Measurements from ENCODE around the gene LCAT.
"Not testable (repeated sequence)": the region's sequence is repeated elsewhere in the genome, so short reads cannot be mapped to it uniquely, and the experiment has no call there.

Gene LCAT

DNA sequence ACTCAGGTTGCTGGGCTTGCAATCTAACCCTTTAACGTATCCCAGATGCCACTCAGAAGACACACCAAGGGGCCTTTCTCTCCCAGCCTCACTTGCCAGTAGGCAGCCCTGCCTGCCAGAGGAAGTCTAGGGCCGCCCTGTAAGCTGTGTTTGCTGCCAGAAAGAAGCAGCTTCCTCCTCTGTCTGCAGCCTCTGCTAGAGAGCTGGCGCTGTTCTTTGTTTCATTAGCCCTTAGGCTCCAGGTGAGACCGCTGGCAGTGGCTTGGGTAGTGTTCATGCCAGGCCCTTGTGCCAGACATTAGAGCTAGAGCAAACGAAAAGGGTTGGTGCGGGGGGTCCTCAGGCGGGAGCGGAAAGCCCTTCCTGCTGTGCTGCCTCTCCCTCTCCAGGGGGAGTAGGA is 21.2 kb downstream of the LCAT start:
- Mint-ChIP-seq H3K4me3 (no peak overlapping the region), H3K27ac (peak overlapping the region; percentile 11), H3K4me1 (ENCODE audit: low read depth) (peaks cover 13% of the 10 kb centered on the region), H3K36me3 (ENCODE audit: low read depth) (no peaks in the 10 kb centered on the region), H3K27me3 (ENCODE audit: low read depth) (no peaks in the 10 kb centered on the region), H3K9me3 (no peaks in the 10 kb centered on the region)

- H3K9me3 Mint-ChIP-seq, result no peaks in the 10 kb centered on the region
- no peaks in the 10 kb centered on the region for H3K27me3 Mint-ChIP-seq (ENCODE audit: low read depth)
- no peak overlapping the region for H3K4me3 Mint-ChIP-seq
- peaks cover 18% of the 10 kb centered on the region for H3K4me1 Mint-ChIP-seq (ENCODE audit: low read depth)
- H3K27ac Mint-ChIP-seq, result no peak overlapping the region
- H3K36me3 Mint-ChIP-seq (ENCODE audit: low read depth), result no peaks in the 10 kb centered on the region
Measured at GRCh38 chr16:67922221-67922620, 21.7 kb downstream of the LCAT start.

- peaks cover 28% of the 10 kb centered on the region for H3K4me1 Mint-ChIP-seq (ENCODE audit: low read depth)
- no peak overlapping the region for H3K27ac Mint-ChIP-seq
- no peak overlapping the region for H3K4me3 Mint-ChIP-seq
- no peaks in the 10 kb centered on the region for H3K9me3 Mint-ChIP-seq
- no peaks in the 10 kb centered on the region for H3K27me3 Mint-ChIP-seq (ENCODE audit: low read depth)
- peaks cover 2% of the 10 kb centered on the region for H3K36me3 Mint-ChIP-seq (ENCODE audit: low read depth)
Measured at GRCh38 chr16:67919622-67920221, 24.2 kb downstream of the LCAT start.

GRCh38 chr16:67917852-67918236 is 26.1 kb downstream of the LCAT start:
- no peaks in the 10 kb centered on the region for H3K9me3 Mint-ChIP-seq
- H3K4me1 Mint-ChIP-seq (ENCODE audit: low read depth), result peaks cover 28% of the 10 kb centered on the region
- peak overlapping the region; percentile 68 for H3K27ac Mint-ChIP-seq
- H3K36me3 Mint-ChIP-seq (ENCODE audit: low read depth), result peaks cover 5% of the 10 kb centered on the region
- H3K27me3 Mint-ChIP-seq (ENCODE audit: low read depth), result no peaks in the 10 kb centered on the region
- H3K4me3 Mint-ChIP-seq, result no peak overlapping the region

GRCh38 chr16:67917140-67917851 is 26.6 kb downstream of the LCAT start:
- peaks cover 27% of the 10 kb centered on the region for H3K4me1 Mint-ChIP-seq (ENCODE audit: low read depth)
- H3K4me3 Mint-ChIP-seq, result no peak overlapping the region
- no peaks in the 10 kb centered on the region for H3K27me3 Mint-ChIP-seq (ENCODE audit: low read depth)
- peaks cover 5% of the 10 kb centered on the region for H3K36me3 Mint-ChIP-seq (ENCODE audit: low read depth)
- H3K27ac Mint-ChIP-seq, result peak overlapping the region; percentile 68
- no peaks in the 10 kb centered on the region for H3K9me3 Mint-ChIP-seq

DNA sequence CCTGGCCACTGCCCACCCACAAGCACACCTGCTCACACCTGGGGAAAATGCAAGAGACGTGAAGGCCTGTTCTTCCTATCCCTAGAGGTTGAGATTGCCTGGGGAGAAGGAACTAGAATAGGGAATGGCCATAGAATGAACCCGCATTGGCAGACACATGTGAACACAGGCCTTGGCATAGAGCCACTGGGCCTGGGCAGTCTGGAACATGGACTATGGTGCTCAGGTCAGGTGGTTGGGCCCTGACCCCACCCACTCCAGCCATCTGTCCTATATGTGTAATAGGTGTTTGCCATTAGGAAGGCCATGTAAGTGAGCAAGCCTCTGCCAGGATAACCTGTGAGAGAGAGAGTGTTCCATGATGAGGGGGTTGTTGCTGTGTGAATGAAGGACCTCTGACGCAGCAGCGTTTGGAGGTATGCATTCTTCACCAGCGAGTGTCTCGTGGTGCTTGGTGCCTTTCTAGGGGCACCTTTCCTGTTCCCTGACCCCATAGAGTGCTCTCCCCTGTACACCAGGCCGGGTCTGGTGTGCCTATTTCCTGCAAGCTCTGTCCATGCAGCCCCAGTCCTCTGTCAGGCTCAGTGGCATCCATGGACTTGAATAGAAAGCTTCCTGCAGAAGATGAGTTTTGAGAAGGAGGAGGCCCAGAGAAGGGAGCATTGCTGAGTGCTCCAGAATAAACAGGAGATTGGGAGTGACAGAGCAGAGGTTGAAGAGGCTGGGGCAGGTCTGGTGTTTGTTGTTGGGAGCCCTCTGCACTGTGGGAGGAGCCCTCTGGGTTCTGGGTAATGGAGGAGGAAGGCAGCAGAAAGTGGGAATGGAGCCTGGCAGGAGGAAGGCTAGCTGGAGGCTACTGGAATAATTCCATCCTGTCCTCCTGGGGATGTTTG is 27.8 kb downstream of the LCAT start:
- H3K27me3 Mint-ChIP-seq (ENCODE audit: low read depth), result no peaks in the 10 kb centered on the region
- no peaks in the 10 kb centered on the region for H3K9me3 Mint-ChIP-seq
- H3K27ac Mint-ChIP-seq, result peak overlapping the region; percentile 16
- H3K4me3 Mint-ChIP-seq, result no peak overlapping the region
- peaks cover 7% of the 10 kb centered on the region for H3K36me3 Mint-ChIP-seq (ENCODE audit: low read depth)
- peaks cover 21% of the 10 kb centered on the region for H3K4me1 Mint-ChIP-seq (ENCODE audit: low read depth)

GRCh38 chr16:67915496-67915769 is 28.5 kb downstream of the LCAT start:
- H3K4me1 Mint-ChIP-seq (ENCODE audit: low read depth), result peaks cover 27% of the 10 kb centered on the region
- H3K36me3 Mint-ChIP-seq (ENCODE audit: low read depth); H3K27me3 Mint-ChIP-seq (ENCODE audit: low read depth); H3K4me3 Mint-ChIP-seq; H3K9me3 Mint-ChIP-seq; H3K27ac Mint-ChIP-seq: not testable (repeated sequence)

GRCh38 chr16:67914758-67915495 is 29.0 kb downstream of the LCAT start:
- H3K4me3 Mint-ChIP-seq, result no peak overlapping the region
- no peaks in the 10 kb centered on the region for H3K9me3 Mint-ChIP-seq
- no peaks in the 10 kb centered on the region for H3K27me3 Mint-ChIP-seq (ENCODE audit: low read depth)
- H3K27ac Mint-ChIP-seq, result no peak overlapping the region
- peaks cover 31% of the 10 kb centered on the region for H3K4me1 Mint-ChIP-seq (ENCODE audit: low read depth)
- H3K36me3 Mint-ChIP-seq (ENCODE audit: low read depth), result peaks cover 11% of the 10 kb centered on the region

DNA sequence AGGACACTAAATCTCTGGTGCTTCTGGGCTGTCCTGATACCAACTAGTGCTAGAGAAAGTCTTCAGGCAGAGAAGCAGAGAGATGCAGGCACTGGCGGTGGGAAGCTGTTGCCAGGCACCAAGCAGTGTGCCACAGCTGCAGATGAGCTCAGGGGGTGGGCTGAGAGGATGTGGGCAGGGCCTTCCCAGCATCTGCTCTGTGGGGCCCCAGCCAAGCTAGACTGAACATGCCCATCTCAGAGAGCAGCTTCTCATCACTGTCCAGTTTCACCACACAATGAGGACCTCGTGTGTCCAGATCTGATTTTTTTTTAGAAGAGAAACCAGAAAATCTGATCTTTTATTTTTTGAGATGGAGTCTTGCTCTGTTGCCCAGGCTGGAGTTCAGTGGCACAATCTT is 33.8 kb downstream of the LCAT start:
- H3K36me3 Mint-ChIP-seq (ENCODE audit: low read depth), result peaks cover 16% of the 10 kb centered on the region

GRCh38 chr16:67909056-67909742 is 34.7 kb downstream of the LCAT start:
- H3K27ac Mint-ChIP-seq, result peak overlapping the region; percentile 75
- H3K4me1 Mint-ChIP-seq (ENCODE audit: low read depth), result peaks cover 15% of the 10 kb centered on the region
- no peak overlapping the region for H3K4me3 Mint-ChIP-seq
- peaks cover 14% of the 10 kb centered on the region for H3K36me3 Mint-ChIP-seq (ENCODE audit: low read depth)
- H3K27me3 Mint-ChIP-seq (ENCODE audit: low read depth), result no peaks in the 10 kb centered on the region
- no peaks in the 10 kb centered on the region for H3K9me3 Mint-ChIP-seq

More for the DNA sequence above, 33.8 kb downstream of the LCAT start:
- Mint-ChIP-seq H3K9me3 (no peaks in the 10 kb centered on the region), H3K4me1 (ENCODE audit: low read depth) (peaks cover 17% of the 10 kb centered on the region), H3K27me3 (ENCODE audit: low read depth) (no peaks in the 10 kb centered on the region), H3K4me3 (peak overlapping the region; percentile 7), H3K27ac (peak overlapping the region; percentile 63)

GRCh38 chr16:67907397-67908180 is 36.3 kb downstream of the LCAT start:
- Mint-ChIP-seq H3K27me3 (ENCODE audit: low read depth) (no peaks in the 10 kb centered on the region), H3K27ac (peak overlapping the region; percentile 0), H3K9me3 (no peaks in the 10 kb centered on the region), H3K4me3 (no peak overlapping the region), H3K36me3 (ENCODE audit: low read depth) (peaks cover 17% of the 10 kb centered on the region), H3K4me1 (ENCODE audit: low read depth) (peaks cover 15% of the 10 kb centered on the region)

DNA sequence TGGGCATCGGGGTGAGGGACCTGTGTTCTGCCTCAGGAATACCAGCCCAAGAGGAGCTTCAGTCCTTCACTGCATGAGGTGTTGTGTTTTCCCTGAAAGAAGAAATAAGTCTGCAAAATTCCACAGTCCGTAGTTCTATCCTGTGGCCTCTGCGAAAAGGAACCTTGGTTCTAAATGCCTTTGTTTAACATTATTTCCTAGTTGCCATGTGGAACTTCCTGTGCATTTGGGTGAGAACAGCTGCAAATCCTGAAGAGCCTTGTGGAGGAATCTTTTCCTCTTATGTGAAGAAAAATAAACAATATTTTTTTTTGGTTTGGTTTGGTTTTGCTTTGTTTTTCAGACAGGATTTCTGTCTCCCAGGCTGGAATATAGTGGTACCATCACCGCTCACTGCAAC is 41.1 kb downstream of the LCAT start:
- peaks cover 3% of the 10 kb centered on the region for H3K4me1 Mint-ChIP-seq (ENCODE audit: low read depth)
- no peak overlapping the region for H3K27ac Mint-ChIP-seq
- H3K36me3 Mint-ChIP-seq (ENCODE audit: low read depth), result peaks cover 6% of the 10 kb centered on the region
- no peak overlapping the region for H3K4me3 Mint-ChIP-seq
- no peaks in the 10 kb centered on the region for H3K27me3 Mint-ChIP-seq (ENCODE audit: low read depth)
- no peaks in the 10 kb centered on the region for H3K9me3 Mint-ChIP-seq

DNA sequence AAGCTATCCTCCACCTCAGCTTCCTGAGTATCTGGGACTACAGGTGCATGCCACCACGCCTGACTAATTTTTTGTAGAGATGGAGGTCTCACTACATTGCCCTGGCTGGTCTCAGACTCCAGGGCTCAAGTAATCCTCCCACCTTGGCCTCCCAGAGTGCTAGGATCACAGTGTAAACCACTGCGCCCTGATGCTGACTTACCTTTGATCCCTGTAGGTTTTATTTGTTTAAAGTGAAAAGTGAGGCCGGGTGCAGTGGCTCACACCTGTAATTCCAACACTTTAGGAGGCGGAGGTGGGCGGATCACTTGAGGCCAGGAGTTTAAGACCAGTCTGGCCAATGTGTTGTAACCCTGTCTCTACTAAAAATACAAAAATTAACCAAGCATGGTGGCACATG is 42.2 kb downstream of the LCAT start:
- H3K27ac Mint-ChIP-seq, result no peak overlapping the region
- H3K4me3 Mint-ChIP-seq, result no peak overlapping the region
- H3K27me3 Mint-ChIP-seq (ENCODE audit: low read depth), result no peaks in the 10 kb centered on the region
- H3K36me3 Mint-ChIP-seq (ENCODE audit: low read depth), result peaks cover 7% of the 10 kb centered on the region
- no peaks in the 10 kb centered on the region for H3K9me3 Mint-ChIP-seq
- H3K4me1 Mint-ChIP-seq (ENCODE audit: low read depth), result peaks cover 5% of the 10 kb centered on the region
